LNCaP clone FGC (cell line): ENCODE results near the gene PRR14.

ENCODE experiments used
- DNase-seq: peaks from one replicate; pipeline ENCODE4 v3.0.0-alpha.2; 2011; ENCODE audit warnings: low read depth
- H3K4me3 ChIP-seq: 2 replicates; pipeline ENCODE4 v1.5.1; 2011; ENCODE audit warnings: mild to moderate bottlenecking, low read depth, low read length, control low read depth
- CTCF ChIP-seq: IDR thresholded peaks from 2 replicates; pipeline ENCODE4 v1.5.1; 2012; ENCODE audit warnings: mild to moderate bottlenecking; ENCODE audit not compliant: control insufficient read depth, insufficient read depth; ENCODE audit errors: extremely low read depth

The PRR14 gene

GRCh38 chr16:30656388-30656787 is 5.6 kb downstream of the PRR14 start:
- no peak for DNase-seq
- no peak for TF ChIP-seq CTCF
- no peak overlapping the region for H3K4me3 ChIP-seq

GRCh38 chr16:30656974-30657865 is 6.5 kb downstream of the PRR14 start:
- no peak for TF ChIP-seq CTCF
- no peak for DNase-seq
- peak overlapping the region; percentile 49 for H3K4me3 ChIP-seq

GRCh38 chr16:30657866-30658730 is 7.3 kb downstream of the PRR14 start, which contains the start of gene FBRS:
Gene FBRS, plus strand, starts transcription at chr16:30658431. Its CDS starts 1,088 bp downstream, at chr16:30659519.
- peak; percentile 95 for TF ChIP-seq CTCF
- H3K4me3 ChIP-seq = peak within 1 kb of the TSS; percentile 89
- DNase-seq = peak; percentile 100

GRCh38 chr16:30658731-30659506 is 8.2 kb downstream of the PRR14 start:
- peak overlapping the region; percentile 89 for H3K4me3 ChIP-seq
- TF ChIP-seq CTCF = no peak
- DNase-seq = peak; percentile 85

- DNase-seq = no peak
- no peak for TF ChIP-seq CTCF
- H3K4me3 ChIP-seq = peak overlapping the region; percentile 89
Measured at GRCh38 chr16:30659507-30660423, 9.0 kb downstream of the PRR14 start.
